OCI-LY1 (cell line): ENCODE results near the gene UBQLN4.

Experiments
- H2AFZ ChIP-seq: fragments of 200-600 bp; sonication (generic), shearing (Covaris generic); 2 replicates; pipeline ENCODE4 v1.6.0; 2014; ENCODE audit warnings: antibody characterized with exemption, mild to moderate bottlenecking, low read length
- H3F3A ChIP-seq: fragments of 200-600 bp; sonication (generic), shearing (Covaris generic); 2 replicates; pipeline ENCODE4 v1.6.0; 2014; ENCODE audit warnings: mild to moderate bottlenecking, antibody characterized with exemption, low read length, moderate library complexity; ENCODE audit not compliant: insufficient read depth
- H3K27ac ChIP-seq: fragments of 200-600 bp; sonication (generic); 2 replicates; pipeline ENCODE4 v1.5.1; 2014; ENCODE audit warnings: low read length, mixed run types, mild to moderate bottlenecking, low read depth; ENCODE audit not compliant: poor library complexity, severe bottlenecking
- H3K27me3 ChIP-seq: fragments of 200-600 bp; sonication (generic); 2 replicates; pipeline ENCODE4 v1.6.0; 2014; ENCODE audit warnings: antibody characterized with exemption, mild to moderate bottlenecking, low read length, moderate library complexity; ENCODE audit not compliant: insufficient read depth
- H3K36me3 ChIP-seq: fragments of 200-600 bp; sonication (generic); 2 replicates; pipeline ENCODE4 v1.6.1; 2014; ENCODE audit warnings: mild to moderate bottlenecking, antibody characterized with exemption, low read length, moderate library complexity, mixed read lengths; ENCODE audit not compliant: insufficient read depth
- H3K4me1 ChIP-seq: fragments of 200-600 bp; sonication (generic); 2 replicates; pipeline ENCODE4 v1.5.1; 2014; ENCODE audit warnings: mild to moderate bottlenecking, low read length, moderate library complexity; ENCODE audit not compliant: insufficient read depth, severe bottlenecking
- H3K4me2 ChIP-seq: fragments of 200-600 bp; sonication (generic), shearing (Covaris generic); 2 replicates; pipeline ENCODE4 v1.6.1; 2014; ENCODE audit warnings: low read length
- H3K4me3 ChIP-seq: fragments of 200-600 bp; sonication (generic); 2 replicates; pipeline ENCODE4 v1.5.1; 2014; ENCODE audit warnings: low read length, low read depth, mild to moderate bottlenecking, mixed read lengths; ENCODE audit not compliant: poor library complexity, severe bottlenecking
- H3K79me2 ChIP-seq: fragments of 200-600 bp; shearing (Covaris generic); 2 replicates; pipeline ENCODE4 v1.6.1; 2016; ENCODE audit warnings: mixed run types, low read length, mixed read lengths; ENCODE audit not compliant: insufficient read depth
- H3K9ac ChIP-seq: fragments of 200-600 bp; sonication (generic), shearing (Covaris generic); 2 replicates; pipeline ENCODE4 v1.6.1; 2014; ENCODE audit warnings: mild to moderate bottlenecking, low read length, mixed read lengths
- H3K9me2 ChIP-seq: fragments of 200-600 bp; sonication (generic), shearing (Covaris generic); 2 replicates; pipeline ENCODE4 v1.6.1; 2014; ENCODE audit warnings: low read depth, mild to moderate bottlenecking, low read length, mixed read lengths
- H3K9me3 ChIP-seq: fragments of 200-600 bp; shearing (Covaris generic); 2 replicates; pipeline ENCODE4 v1.6.1; 2014; ENCODE audit warnings: low read length, mixed read lengths
- H4K20me1 ChIP-seq: fragments of 200-600 bp; sonication (generic), shearing (Covaris generic); 2 replicates; pipeline ENCODE4 v1.6.0; 2016; ENCODE audit warnings: mild to moderate bottlenecking, low read length; ENCODE audit not compliant: insufficient read depth
- EZH2 ChIP-seq: fragments of 200-600 bp; sonication (generic), shearing (Covaris generic); IDR thresholded peaks from 2 replicates; pipeline ENCODE4 v1.8.0; 2017; ENCODE audit warnings: borderline replicate concordance, mixed run types, mild to moderate bottlenecking, antibody characterized with exemption, low read length, moderate library complexity, mixed read lengths
- TF ChIP-seq, protein P1 (sequence below): fragments of 200-600 bp; sonication (generic), shearing (Covaris generic); IDR thresholded peaks from 2 replicates; pipeline ENCODE4 v1.5.1; 2017; ENCODE audit warnings: mild to moderate bottlenecking, antibody characterized with exemption, low read length, moderate library complexity, mixed read lengths

The UBQLN4 gene

DNA sequence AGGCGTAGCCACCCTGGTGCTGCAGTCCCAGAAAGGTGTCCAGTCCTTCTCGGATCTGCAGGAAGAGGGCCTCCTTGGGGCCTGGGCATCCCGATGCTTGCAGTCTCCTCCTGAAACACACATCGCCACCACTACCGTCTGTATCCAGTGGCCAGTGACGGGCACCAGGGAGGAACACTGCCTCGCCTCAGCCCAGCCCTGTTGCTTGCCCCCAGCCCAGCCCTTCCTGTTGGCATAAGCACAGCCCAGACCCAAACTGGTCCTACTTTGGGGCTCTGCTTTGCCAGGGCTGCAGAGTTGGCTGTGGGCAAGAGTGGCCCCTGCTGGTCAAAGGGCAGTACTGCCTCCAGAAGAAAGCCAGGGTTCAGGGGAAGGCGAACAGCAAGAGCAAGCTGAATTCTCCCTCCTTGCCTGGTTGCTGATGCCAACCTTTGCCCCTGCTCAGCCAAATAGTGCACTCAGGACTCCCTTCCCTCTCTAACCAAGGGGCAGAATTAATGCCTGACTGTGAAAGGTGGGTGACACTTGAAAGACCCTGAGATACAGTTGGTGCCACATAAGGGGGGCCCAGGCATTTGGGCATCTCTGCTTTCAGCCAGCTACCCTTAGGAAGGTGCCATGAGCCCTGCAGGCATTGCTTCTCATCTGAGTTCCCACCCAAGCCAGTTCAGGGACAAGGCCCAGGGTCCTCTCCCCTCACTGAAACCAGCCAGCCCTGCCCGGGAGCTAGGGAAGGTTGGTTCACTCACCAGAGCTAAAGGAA is 64.2 kb downstream of the UBQLN4 start:
- Histone ChIP-seq H4K20me1 (no peaks in the 10 kb centered on the region), H3K4me2 (peak overlapping the region; percentile 40; the same call in 1 of the 2 replicates), H3K79me2 (no peaks in the 10 kb centered on the region), H2AFZ (no peak overlapping the region), H3K4me3 (peak overlapping the region; percentile 18), H3K9me2 (no peaks in the 10 kb centered on the region), H3K27ac (no peak overlapping the region), H3K4me1 (peaks cover 16% of the 10 kb centered on the region), H3K27me3 (no peaks in the 10 kb centered on the region; the same call in 1 of the 2 replicates), H3K9me3 (no peaks in the 10 kb centered on the region), H3F3A (no peaks in the 10 kb centered on the region), H3K36me3 (no peaks in the 10 kb centered on the region), H3K9ac (peak overlapping the region; percentile 7; the same call in 1 of the 2 replicates)
- no peak for TF ChIP-seq EZH2
- TF ChIP-seq, protein P1, sequence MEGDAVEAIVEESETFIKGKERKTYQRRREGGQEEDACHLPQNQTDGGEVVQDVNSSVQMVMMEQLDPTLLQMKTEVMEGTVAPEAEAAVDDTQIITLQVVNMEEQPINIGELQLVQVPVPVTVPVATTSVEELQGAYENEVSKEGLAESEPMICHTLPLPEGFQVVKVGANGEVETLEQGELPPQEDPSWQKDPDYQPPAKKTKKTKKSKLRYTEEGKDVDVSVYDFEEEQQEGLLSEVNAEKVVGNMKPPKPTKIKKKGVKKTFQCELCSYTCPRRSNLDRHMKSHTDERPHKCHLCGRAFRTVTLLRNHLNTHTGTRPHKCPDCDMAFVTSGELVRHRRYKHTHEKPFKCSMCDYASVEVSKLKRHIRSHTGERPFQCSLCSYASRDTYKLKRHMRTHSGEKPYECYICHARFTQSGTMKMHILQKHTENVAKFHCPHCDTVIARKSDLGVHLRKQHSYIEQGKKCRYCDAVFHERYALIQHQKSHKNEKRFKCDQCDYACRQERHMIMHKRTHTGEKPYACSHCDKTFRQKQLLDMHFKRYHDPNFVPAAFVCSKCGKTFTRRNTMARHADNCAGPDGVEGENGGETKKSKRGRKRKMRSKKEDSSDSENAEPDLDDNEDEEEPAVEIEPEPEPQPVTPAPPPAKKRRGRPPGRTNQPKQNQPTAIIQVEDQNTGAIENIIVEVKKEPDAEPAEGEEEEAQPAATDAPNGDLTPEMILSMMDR = peak; percentile 96
